Measurements from ENCODE around the gene MTA3.

MTA3 gene

DNA sequence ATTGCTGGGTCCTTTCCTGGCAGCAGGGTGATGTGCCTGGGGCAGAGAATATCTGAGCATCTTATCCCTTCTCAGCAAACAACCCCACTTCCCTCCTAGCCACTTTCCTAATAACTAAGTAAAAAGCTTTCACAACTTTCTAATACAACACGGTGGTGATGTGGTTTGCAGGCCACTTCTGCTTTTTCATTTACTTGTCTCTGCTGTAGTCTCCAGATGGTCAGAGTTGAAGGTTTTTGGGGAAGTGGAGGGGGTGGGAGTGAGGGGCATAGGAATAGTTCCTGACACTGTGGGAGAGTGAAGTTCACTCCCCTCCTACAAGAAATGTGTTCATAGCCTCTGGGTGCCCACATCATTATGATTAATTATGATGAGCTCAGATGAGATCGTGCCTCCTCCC is 183.9 kb downstream of the MTA3 start:
- TF ChIP-seq CTCF (IDR thresholded peaks at IDR 0.05): no peak

- no peak for TF ChIP-seq CTCF (IDR thresholded peaks at IDR 0.05)
Measured at GRCh38 chr2:42752816-42753813, 184.7 kb downstream of the MTA3 start.

- TF ChIP-seq CTCF (IDR thresholded peaks at IDR 0.05): no peak
Measured at GRCh38 chr2:42754021-42754775, 185.8 kb downstream of the MTA3 start.

- no peak for TF ChIP-seq CTCF (IDR thresholded peaks at IDR 0.05)
Measured at GRCh38 chr2:42754776-42755140, 186.3 kb downstream of the MTA3 start.

DNA sequence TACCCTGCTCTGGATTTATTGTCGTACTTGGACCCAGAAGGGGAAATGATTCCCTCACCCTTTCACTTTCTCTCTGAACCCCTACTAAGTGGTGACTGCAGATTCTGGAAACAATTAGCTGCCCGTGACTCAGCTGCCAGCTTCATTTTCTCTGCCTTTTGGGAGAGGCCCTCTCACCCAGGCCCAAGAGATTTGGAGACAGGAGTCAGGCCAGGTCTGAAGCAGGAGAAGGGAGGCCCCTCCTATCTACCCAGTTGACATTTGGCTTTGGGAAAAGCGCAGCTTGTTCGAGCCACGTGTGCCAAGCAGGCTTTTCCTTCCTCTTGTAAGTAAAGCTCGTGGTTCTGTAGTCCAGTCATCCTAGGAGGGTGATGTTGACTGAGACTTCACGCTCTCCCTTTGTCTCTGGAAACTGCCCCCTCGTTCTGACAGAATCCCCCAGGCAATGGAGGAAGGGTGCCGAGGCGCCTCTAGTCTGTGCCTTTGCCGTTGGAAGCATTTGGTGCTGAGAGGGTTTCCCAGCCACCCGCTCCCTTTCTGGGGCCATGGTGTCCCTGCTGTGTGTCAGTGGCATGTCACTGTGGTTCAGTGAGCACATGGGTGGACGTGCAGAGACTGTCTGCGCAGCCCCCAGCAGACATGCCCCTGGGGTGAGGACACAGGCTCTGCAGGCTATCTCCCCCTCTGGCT is 186.9 kb downstream of the MTA3 start:
- TF ChIP-seq CTCF (IDR thresholded peaks at IDR 0.05): no peak

- no peak for TF ChIP-seq CTCF (IDR thresholded peaks at IDR 0.05)
Measured at GRCh38 chr2:42756150-42756775, 187.8 kb downstream of the MTA3 start.

GRCh38 chr2:42756966-42757513 is 188.6 kb downstream of the MTA3 start:
- TF ChIP-seq CTCF (IDR thresholded peaks at IDR 0.05): no peak
